Smooth muscle cell (in vitro differentiated cells): ENCODE measurements around the gene STS. TPM values are rescaled to one million over a fixed set of nuclear protein-coding genes. Genes with fewer than 3 reads are reported as not detected.

Source experiments
- DNase-seq: peaks from one replicate; lab custom pipeline; 2025; ENCODE audit not compliant: unreplicated experiment; lab: John Stamatoyannopoulos, UW
- H2AFZ ChIP-seq: fragments of 200-600 bp; sonication (generic); 2 replicates; pipeline ENCODE4 v1.6.0; 2016; ENCODE audit warnings: antibody characterized with exemption, low read depth, mild to moderate bottlenecking
- H3F3A ChIP-seq: fragments of 200-600 bp; sonication (generic); 2 replicates; pipeline ENCODE4 v1.6.0; 2017; ENCODE audit warnings: antibody characterized with exemption, low read depth
- H3K27ac ChIP-seq: fragments of 200-600 bp; sonication (generic); 2 replicates; pipeline ENCODE4 v1.5.1; 2016; ENCODE audit warnings: low read depth, mild to moderate bottlenecking
- H3K27me3 ChIP-seq: fragments of 200-600 bp; sonication (generic); 2 replicates; pipeline ENCODE4 v1.6.1; 2016; ENCODE audit warnings: low read depth, mild to moderate bottlenecking
- H3K36me3 ChIP-seq: fragments of 200-600 bp; sonication (generic); 2 replicates; pipeline ENCODE4 v1.5.1; 2016; ENCODE audit warnings: low read depth
- H3K4me1 ChIP-seq: fragments of 200-600 bp; sonication (generic); 2 replicates; pipeline ENCODE4 v1.5.1; 2016; ENCODE audit warnings: low read depth
- H3K4me2 ChIP-seq: fragments of 200-600 bp; sonication (generic); 2 replicates; pipeline ENCODE4 v1.6.0; 2016; ENCODE audit warnings: mild to moderate bottlenecking
- H3K4me3 ChIP-seq: fragments of 200-600 bp; sonication (generic); 2 replicates; pipeline ENCODE4 v1.5.1; 2016; ENCODE audit warnings: mild to moderate bottlenecking
- H3K79me2 ChIP-seq: fragments of 200-600 bp; sonication (generic); 2 replicates; pipeline ENCODE4 v1.6.0; 2016; ENCODE audit warnings: low read depth, mild to moderate bottlenecking
- H3K9ac ChIP-seq: fragments of 200-600 bp; sonication (generic); 2 replicates; pipeline ENCODE4 v1.6.0; 2016; ENCODE audit warnings: low read depth
- H3K9me3 ChIP-seq: fragments of 200-600 bp; sonication (generic); replicated peaks from 2 replicates; pipeline ENCODE4 v1.5.1; 2016; ENCODE audit warnings: low read depth
- H4K20me1 ChIP-seq: fragments of 200-600 bp; sonication (generic); 2 replicates; pipeline ENCODE4 v1.6.0; 2016; ENCODE audit warnings: low read depth
- WGBS: methylation state at CpG from one replicate; pipeline ENCODE4 v1.1.7; 2016; ENCODE audit warnings: low lambda C conversion rate; 5-methylcytosine and 5-hydroxymethylcytosine counted together
- polyA plus RNA-seq: library from polyadenylated mRNA; unstranded; fragments of >200 nt; fragmentation: Nextera tagmentation; extraction: Ambion mirVana; gene quantifications from 2 replicates; pipeline ENCODE4 v1.2.1, GENCODE V29; 2016
- total RNA-seq: library from RNA; depleted of rRNA; stranded (reverse); fragments of >200 nt; gene quantifications from 2 replicates; pipeline ENCODE4 v1.2.3, GENCODE V29; 2014
- TF ChIP-seq, protein P1 (sequence below): fragments of 200-600 bp; sonication (generic); IDR thresholded peaks from 2 replicates; pipeline ENCODE4 v1.5.1; 2017; ENCODE audit warnings: borderline replicate concordance, mild to moderate bottlenecking, antibody characterized with exemption; ENCODE audit not compliant: insufficient read depth, poor library complexity, severe bottlenecking

STS gene
- total and polyA plus RNA-seq, 2 experiments from 2014 or later: 2.2 to 3.8 TPM

DNA sequence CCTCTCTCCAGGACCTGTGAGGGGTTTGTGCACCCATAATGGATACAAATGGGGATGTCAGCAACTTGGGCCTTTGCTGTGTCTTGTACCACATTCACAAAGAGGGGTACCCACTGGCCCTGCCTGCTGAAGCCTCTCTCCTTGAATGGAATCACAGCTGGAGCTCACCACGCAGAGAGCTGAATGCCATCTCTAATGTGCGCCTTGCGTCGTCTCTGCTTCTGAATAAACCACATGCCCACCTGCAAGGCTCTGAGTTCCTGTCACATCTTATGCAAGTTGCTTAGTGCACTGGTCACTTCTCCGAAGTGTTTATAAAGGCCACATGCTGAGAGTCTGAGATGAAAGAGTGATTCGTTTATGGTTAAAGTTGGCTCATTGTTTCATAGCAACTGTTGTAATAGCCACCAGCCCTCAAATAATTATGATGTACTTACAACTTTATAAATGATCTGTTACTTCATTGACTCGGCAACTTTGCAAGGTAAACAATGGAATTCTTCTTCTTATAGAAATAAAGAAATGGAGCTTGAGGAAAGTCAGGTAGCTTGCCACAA is 6.6 kb downstream of the STS start:
- H4K20me1 ChIP-seq: no peaks in the 10 kb centered on the region
- no peak overlapping the region for H3K27ac ChIP-seq
- H3K27me3 ChIP-seq: no peaks in the 10 kb centered on the region
- no peak for DNase-seq
- H3K4me3 ChIP-seq: no peak overlapping the region
- no peaks in the 10 kb centered on the region for H3F3A ChIP-seq
- no peak overlapping the region for H3K9ac ChIP-seq
- H3K4me1 ChIP-seq: no peaks in the 10 kb centered on the region
- TF ChIP-seq, protein P1, sequence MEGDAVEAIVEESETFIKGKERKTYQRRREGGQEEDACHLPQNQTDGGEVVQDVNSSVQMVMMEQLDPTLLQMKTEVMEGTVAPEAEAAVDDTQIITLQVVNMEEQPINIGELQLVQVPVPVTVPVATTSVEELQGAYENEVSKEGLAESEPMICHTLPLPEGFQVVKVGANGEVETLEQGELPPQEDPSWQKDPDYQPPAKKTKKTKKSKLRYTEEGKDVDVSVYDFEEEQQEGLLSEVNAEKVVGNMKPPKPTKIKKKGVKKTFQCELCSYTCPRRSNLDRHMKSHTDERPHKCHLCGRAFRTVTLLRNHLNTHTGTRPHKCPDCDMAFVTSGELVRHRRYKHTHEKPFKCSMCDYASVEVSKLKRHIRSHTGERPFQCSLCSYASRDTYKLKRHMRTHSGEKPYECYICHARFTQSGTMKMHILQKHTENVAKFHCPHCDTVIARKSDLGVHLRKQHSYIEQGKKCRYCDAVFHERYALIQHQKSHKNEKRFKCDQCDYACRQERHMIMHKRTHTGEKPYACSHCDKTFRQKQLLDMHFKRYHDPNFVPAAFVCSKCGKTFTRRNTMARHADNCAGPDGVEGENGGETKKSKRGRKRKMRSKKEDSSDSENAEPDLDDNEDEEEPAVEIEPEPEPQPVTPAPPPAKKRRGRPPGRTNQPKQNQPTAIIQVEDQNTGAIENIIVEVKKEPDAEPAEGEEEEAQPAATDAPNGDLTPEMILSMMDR: no peak
- H2AFZ ChIP-seq: no peak overlapping the region
- H3K4me2 ChIP-seq: no peak overlapping the region
- WGBS: 87% methylated on average over 7 of the region's 7 CpGs
- H3K36me3 ChIP-seq: no peaks in the 10 kb centered on the region
- no peaks in the 10 kb centered on the region for H3K79me2 ChIP-seq
- H3K9me3 ChIP-seq: no peaks in the 10 kb centered on the region

DNA sequence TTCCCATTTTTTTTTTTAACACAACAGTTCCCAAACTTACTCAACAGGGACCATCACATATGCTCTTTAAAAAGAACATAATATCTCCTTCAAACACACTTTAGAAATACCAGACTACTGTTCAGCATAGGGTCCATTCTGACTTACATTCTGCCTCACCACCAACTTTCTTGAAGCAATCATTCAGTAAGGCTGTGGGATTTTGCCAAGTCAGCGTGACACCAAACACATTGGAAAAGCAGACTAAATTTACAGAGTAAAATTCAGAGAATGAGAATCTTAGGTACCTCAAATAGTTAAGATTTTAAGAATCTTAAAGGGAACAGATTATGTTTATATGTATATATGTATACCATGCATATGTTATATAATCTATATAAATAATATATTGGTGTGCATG is 7.7 kb downstream of the STS start:
- TF ChIP-seq, protein P1: no peak
- Histone ChIP-seq H2AFZ (no peak overlapping the region), H3K27me3 (no peaks in the 10 kb centered on the region), H4K20me1 (no peaks in the 10 kb centered on the region), H3K4me1 (no peaks in the 10 kb centered on the region), H3K79me2 (no peaks in the 10 kb centered on the region), H3K4me2 (no peak overlapping the region), H3K9me3 (no peaks in the 10 kb centered on the region), H3F3A (no peaks in the 10 kb centered on the region), H3K4me3 (no peak overlapping the region), H3K27ac (no peak overlapping the region), H3K9ac (no peak overlapping the region), H3K36me3 (no peaks in the 10 kb centered on the region)
- 53% methylated on average over 1 of the region's 1 CpG for WGBS
- DNase-seq: no peak

DNA sequence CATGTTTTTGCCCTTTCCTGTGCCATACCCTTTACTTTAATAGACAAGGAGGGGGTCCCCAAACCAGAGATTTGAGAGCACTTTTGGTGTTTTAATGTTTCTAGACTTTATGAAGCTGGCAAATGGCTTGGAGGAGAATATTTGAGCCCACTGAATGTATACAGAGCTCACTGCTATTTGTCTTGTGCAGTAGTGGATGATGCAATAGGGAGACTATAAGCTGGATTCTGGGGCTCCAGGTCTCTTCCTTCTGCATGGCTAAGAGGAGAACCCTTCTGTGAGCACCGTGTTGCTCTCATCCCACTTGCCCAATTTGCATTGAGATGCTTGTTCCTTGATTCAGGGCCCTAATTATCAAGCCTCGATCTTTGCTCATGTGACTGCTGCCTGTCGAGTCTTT is 9.4 kb downstream of the STS start:
- Histone ChIP-seq H3F3A (no peaks in the 10 kb centered on the region), H4K20me1 (no peaks in the 10 kb centered on the region), H3K9me3 (no peaks in the 10 kb centered on the region), H3K4me1 (no peaks in the 10 kb centered on the region), H3K79me2 (no peaks in the 10 kb centered on the region), H3K27me3 (no peaks in the 10 kb centered on the region), H3K27ac (no peak overlapping the region), H2AFZ (no peak overlapping the region), H3K9ac (no peak overlapping the region), H3K4me2 (no peak overlapping the region), H3K36me3 (no peaks in the 10 kb centered on the region), H3K4me3 (no peak overlapping the region)
- TF ChIP-seq, protein P1: no peak
- 70% methylated on average over 3 of the region's 3 CpGs for WGBS
- no peak for DNase-seq

DNA sequence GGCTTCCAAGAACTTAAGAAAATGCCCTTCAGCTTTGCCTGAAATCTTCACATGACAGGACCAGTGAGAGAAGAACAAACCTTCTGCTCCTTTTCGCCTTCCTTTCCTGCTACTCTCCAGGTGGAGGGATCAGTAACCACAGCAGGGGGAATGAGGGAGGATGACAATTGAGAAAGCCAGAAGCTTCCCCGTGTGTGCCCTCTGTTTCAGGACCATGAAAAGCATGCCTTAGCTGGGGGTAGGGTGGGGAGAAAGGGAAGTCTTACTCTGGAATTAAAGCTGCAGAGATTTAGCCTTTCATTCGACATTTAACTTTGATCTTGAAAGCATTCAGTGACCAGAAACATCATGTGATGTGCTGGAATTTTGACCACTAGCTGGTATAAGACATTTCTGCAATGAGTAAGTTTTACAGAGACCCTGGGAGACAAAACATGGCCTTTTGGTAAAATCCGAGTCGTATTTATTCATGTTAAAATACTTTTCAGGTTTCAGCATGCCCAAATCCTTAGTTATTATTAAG is 11.0 kb downstream of the STS start:
- no peaks in the 10 kb centered on the region for H3K79me2 ChIP-seq
- no peak overlapping the region for H3K9ac ChIP-seq
- H4K20me1 ChIP-seq: no peaks in the 10 kb centered on the region
- WGBS: 53% methylated on average over 5 of the region's 5 CpGs
- no peaks in the 10 kb centered on the region for H3K9me3 ChIP-seq
- no peaks in the 10 kb centered on the region for H3F3A ChIP-seq
- H3K27ac ChIP-seq: no peak overlapping the region
- no peak overlapping the region for H3K4me2 ChIP-seq
- TF ChIP-seq, protein P1: no peak
- H2AFZ ChIP-seq: no peak overlapping the region
- no peaks in the 10 kb centered on the region for H3K27me3 ChIP-seq
- no peaks in the 10 kb centered on the region for H3K36me3 ChIP-seq
- no peaks in the 10 kb centered on the region for H3K4me1 ChIP-seq
- DNase-seq: no peak
- no peak overlapping the region for H3K4me3 ChIP-seq
